DOHH2 (cell line): ENCODE measurements around the gene KIF26B.

Experiments used
- H3F3A ChIP-seq: fragments of 200-600 bp; sonication (generic), shearing (Covaris generic); 2 replicates; pipeline ENCODE4 v1.6.0; 2016; ENCODE audit warnings: antibody characterized with exemption, mild to moderate bottlenecking; ENCODE audit not compliant: control insufficient read depth, insufficient read depth
- H3K27ac ChIP-seq: fragments of 200-600 bp; sonication (generic); 2 replicates; pipeline ENCODE4 v1.5.1; 2014; ENCODE audit warnings: low read depth, mild to moderate bottlenecking, low read length, moderate library complexity
- H3K27me3 ChIP-seq: fragments of 200-600 bp; sonication (generic); 2 replicates; pipeline ENCODE4 v1.6.1; 2014; ENCODE audit warnings: mild to moderate bottlenecking, low read length, mixed read lengths; ENCODE audit not compliant: control insufficient read depth
- H3K36me3 ChIP-seq: fragments of 200-600 bp; sonication (generic); 2 replicates; pipeline ENCODE4 v1.6.1; 2014; ENCODE audit warnings: mild to moderate bottlenecking, low read length, moderate library complexity, mixed read lengths; ENCODE audit not compliant: control insufficient read depth
- H3K4me1 ChIP-seq: fragments of 200-600 bp; sonication (generic); 2 replicates; pipeline ENCODE4 v1.6.1; 2014; ENCODE audit warnings: mild to moderate bottlenecking, low read length, mixed read lengths; ENCODE audit not compliant: control insufficient read depth
- H3K4me2 ChIP-seq: fragments of 200-600 bp; sonication (generic); 2 replicates; pipeline ENCODE4 v1.6.0; 2014; ENCODE audit warnings: mild to moderate bottlenecking, low read length, moderate library complexity
- H3K4me3 ChIP-seq: fragments of 200-600 bp; sonication (generic); 2 replicates; pipeline ENCODE4 v1.5.1; 2014; ENCODE audit warnings: mild to moderate bottlenecking, low read length, mixed read lengths
- H3K79me2 ChIP-seq: fragments of 200-600 bp; sonication (generic); 2 replicates; pipeline ENCODE4 v1.6.1; 2014; ENCODE audit warnings: mild to moderate bottlenecking, low read length, mixed read lengths; ENCODE audit not compliant: control insufficient read depth
- H3K9me2 ChIP-seq: fragments of 200-600 bp; sonication (generic); replicated peaks from 2 replicates; pipeline ENCODE4 v1.6.1; 2014; ENCODE audit warnings: mild to moderate bottlenecking, low read length, mixed read lengths; ENCODE audit not compliant: control insufficient read depth
- H3K9me3 ChIP-seq: fragments of 200-600 bp; sonication (generic); 2 replicates; pipeline ENCODE4 v1.6.1; 2014; ENCODE audit warnings: antibody characterized with exemption, low read length, mixed read lengths; ENCODE audit not compliant: control insufficient read depth, insufficient read depth
- H4K20me1 ChIP-seq: fragments of 200-600 bp; sonication (generic); 2 replicates; pipeline ENCODE4 v1.6.0; 2014; ENCODE audit warnings: low read depth, mild to moderate bottlenecking, antibody characterized with exemption, low read length, moderate library complexity; ENCODE audit not compliant: control insufficient read depth, insufficient read depth
- EZH2phosphoT487 ChIP-seq: fragments of 200-600 bp; sonication (generic); IDR thresholded peaks from 2 replicates; pipeline ENCODE4 v1.6.1; 2017; ENCODE audit warnings: borderline replicate concordance, mild to moderate bottlenecking, antibody characterized with exemption, low read length, moderate library complexity, mixed read lengths
- TF ChIP-seq, protein P1 (sequence below): fragments of 200-600 bp; sonication (generic); IDR thresholded peaks from one replicate; pipeline ENCODE4 v1.5.1; 2014; ENCODE audit warnings: antibody characterized with exemption, mild to moderate bottlenecking, low read depth, low read length; ENCODE audit not compliant: poor library complexity, severe bottlenecking

The KIF26B gene

DNA sequence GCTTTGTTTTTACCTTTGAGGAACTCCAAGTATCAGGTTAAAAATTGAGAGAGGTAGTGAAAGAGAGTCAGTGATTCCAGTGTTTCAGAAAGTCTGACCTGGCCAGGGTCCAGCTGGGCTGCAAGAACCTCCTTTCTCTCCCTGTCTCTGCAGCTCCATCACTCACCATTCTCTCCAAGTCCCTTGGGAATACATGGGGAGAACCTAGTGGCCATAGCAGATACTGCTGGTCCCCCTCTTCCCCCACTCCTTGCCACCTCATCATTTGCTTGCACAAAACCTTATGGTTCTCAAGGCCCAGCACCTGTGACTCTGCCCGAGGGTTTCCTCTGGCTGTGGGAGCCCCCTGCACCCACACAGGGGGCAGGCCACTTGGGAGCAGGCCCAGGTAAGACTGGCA is 279.5 kb downstream of the KIF26B start:
- Histone ChIP-seq H3K4me1 (no peaks in the 10 kb centered on the region), H3F3A (no peaks in the 10 kb centered on the region), H3K79me2 (no peaks in the 10 kb centered on the region), H3K27me3 (peaks cover 6% of the 10 kb centered on the region), H3K9me3 (no peaks in the 10 kb centered on the region), H3K4me3 (no peak overlapping the region), H4K20me1 (no peaks in the 10 kb centered on the region), H3K27ac (no peak overlapping the region), H3K4me2 (no peak overlapping the region), H3K36me3 (no peaks in the 10 kb centered on the region), H3K9me2 (no peaks in the 10 kb centered on the region)
- TF ChIP-seq, protein P1, sequence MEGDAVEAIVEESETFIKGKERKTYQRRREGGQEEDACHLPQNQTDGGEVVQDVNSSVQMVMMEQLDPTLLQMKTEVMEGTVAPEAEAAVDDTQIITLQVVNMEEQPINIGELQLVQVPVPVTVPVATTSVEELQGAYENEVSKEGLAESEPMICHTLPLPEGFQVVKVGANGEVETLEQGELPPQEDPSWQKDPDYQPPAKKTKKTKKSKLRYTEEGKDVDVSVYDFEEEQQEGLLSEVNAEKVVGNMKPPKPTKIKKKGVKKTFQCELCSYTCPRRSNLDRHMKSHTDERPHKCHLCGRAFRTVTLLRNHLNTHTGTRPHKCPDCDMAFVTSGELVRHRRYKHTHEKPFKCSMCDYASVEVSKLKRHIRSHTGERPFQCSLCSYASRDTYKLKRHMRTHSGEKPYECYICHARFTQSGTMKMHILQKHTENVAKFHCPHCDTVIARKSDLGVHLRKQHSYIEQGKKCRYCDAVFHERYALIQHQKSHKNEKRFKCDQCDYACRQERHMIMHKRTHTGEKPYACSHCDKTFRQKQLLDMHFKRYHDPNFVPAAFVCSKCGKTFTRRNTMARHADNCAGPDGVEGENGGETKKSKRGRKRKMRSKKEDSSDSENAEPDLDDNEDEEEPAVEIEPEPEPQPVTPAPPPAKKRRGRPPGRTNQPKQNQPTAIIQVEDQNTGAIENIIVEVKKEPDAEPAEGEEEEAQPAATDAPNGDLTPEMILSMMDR, result no peak
- TF ChIP-seq EZH2phosphoT487, result no peak

DNA sequence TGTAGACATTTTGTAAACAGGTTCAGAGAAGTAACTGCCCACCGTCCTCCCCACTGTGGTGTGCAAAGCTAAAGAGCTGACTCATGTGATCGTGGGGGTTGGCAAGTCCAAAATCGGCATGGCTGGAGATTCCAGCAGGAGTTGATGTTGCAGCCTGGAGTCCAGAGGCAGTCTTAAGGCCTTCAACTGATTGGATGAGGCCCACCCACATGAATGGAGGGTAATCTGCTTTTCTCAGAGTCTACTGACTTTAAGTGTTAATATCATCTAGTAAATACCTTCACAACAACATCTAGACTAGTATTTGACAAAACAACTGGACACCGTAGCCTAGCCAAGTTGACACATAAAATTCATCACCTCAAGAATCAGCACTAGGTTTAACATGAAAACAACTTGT is 281.6 kb downstream of the KIF26B start:
- no peaks in the 10 kb centered on the region for H3F3A ChIP-seq
- H3K79me2 ChIP-seq, result no peaks in the 10 kb centered on the region
- no peak overlapping the region for H3K4me3 ChIP-seq
- no peak overlapping the region for H3K27ac ChIP-seq
- no peaks in the 10 kb centered on the region for H3K36me3 ChIP-seq
- H3K4me2 ChIP-seq, result no peak overlapping the region
- peaks cover 9% of the 10 kb centered on the region for H3K27me3 ChIP-seq
- H3K4me1 ChIP-seq, result no peaks in the 10 kb centered on the region
- TF ChIP-seq, protein P1, result no peak
- TF ChIP-seq EZH2phosphoT487, result no peak
- no peaks in the 10 kb centered on the region for H4K20me1 ChIP-seq
- no peaks in the 10 kb centered on the region for H3K9me2 ChIP-seq
- no peaks in the 10 kb centered on the region for H3K9me3 ChIP-seq

DNA sequence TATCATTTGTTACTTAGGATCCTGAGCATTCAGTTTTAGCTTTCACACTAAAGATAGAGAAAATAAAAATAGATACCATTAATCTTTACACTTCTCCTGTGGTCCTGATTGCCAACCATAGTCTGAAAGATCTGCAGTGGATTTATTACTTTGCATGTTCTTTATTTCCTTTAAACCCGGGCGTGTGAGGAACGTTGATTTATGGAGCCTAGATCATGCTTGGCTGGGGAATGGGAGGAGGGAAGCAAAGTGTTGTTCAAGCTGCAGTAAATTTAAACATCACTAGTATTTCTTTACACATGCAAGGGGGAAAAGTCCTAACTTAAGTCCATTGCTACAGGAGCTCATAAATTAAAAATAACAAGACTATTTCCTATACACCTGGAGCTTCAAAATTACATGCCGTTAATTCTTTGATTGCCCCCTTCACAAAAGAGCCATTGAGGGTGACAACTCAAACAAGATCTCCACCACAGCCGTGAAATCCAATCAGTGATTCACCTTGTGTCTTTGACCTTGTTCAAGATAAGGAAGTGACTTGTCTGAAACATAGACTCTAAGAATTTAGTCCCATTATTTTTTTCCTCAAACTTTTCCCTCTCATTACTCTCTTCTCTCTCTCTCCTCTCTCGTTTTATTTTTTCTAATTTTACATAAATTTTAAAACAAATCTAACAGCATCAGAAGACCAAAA is 282.7 kb downstream of the KIF26B start:
- Histone ChIP-seq H3K27ac (no peak overlapping the region), H3F3A (no peaks in the 10 kb centered on the region), H3K4me1 (no peaks in the 10 kb centered on the region), H3K79me2 (no peaks in the 10 kb centered on the region), H3K4me3 (no peak overlapping the region), H4K20me1 (no peaks in the 10 kb centered on the region), H3K4me2 (no peak overlapping the region), H3K9me2 (no peaks in the 10 kb centered on the region), H3K9me3 (no peaks in the 10 kb centered on the region), H3K36me3 (no peaks in the 10 kb centered on the region), H3K27me3 (peaks cover 9% of the 10 kb centered on the region)
- TF ChIP-seq EZH2phosphoT487, result no peak
- TF ChIP-seq, protein P1, result no peak
